GM23338 (cell line): Measurements from ENCODE around the gene MOGAT1. TPM values are rescaled to one million over a fixed set of nuclear protein-coding genes. Genes with fewer than 3 reads are reported as not detected.

Source experiments
- ATAC-seq: fragments of 200-7000 bp; cut with Tn5 transposase; 3 replicates; pipeline ENCODE4 v1.9.1; 2020
- DNase-seq: peaks from one replicate; pipeline ENCODE4 v3.0.0-alpha.2; 2015; ENCODE audit warnings: low spot score
- H2AFZ ChIP-seq: fragments of 200-600 bp; sonication (generic); 2 replicates; pipeline ENCODE4 v1.8.0; 2016; ENCODE audit warnings: antibody characterized with exemption, mild to moderate bottlenecking, moderate library complexity
- H3F3A ChIP-seq: fragments of 200-600 bp; sonication (generic); replicated peaks from 2 replicates; pipeline ENCODE4 v1.8.0; 2017; ENCODE audit warnings: antibody characterized with exemption, mixed run types, low read depth
- H3K27ac ChIP-seq: fragments of 200-600 bp; sonication (generic); 2 replicates; pipeline ENCODE4 v1.6.1; 2016; ENCODE audit warnings: low read depth
- H3K27me3 ChIP-seq: fragments of 200-600 bp; sonication (generic); 2 replicates; pipeline ENCODE4 v1.8.0; 2016; ENCODE audit warnings: mild to moderate bottlenecking, mixed run types, moderate library complexity; ENCODE audit not compliant: insufficient read depth
- H3K36me3 ChIP-seq: fragments of 200-600 bp; sonication (generic); 2 replicates; pipeline ENCODE4 v1.8.0; 2016; ENCODE audit warnings: mild to moderate bottlenecking; ENCODE audit not compliant: insufficient read depth
- H3K4me1 ChIP-seq: fragments of 200-600 bp; sonication (generic); 2 replicates; pipeline ENCODE4 v1.8.0; 2016; ENCODE audit warnings: mild to moderate bottlenecking, moderate library complexity; ENCODE audit not compliant: insufficient read depth
- H3K4me2 ChIP-seq: fragments of 200-600 bp; sonication (generic); 2 replicates; pipeline ENCODE4 v1.7.1; 2017; ENCODE audit warnings: mixed run types
- H3K4me3 ChIP-seq: fragments of 200-600 bp; sonication (generic); 2 replicates; pipeline ENCODE4 v1.6.1; 2016; ENCODE audit warnings: mixed run types
- H3K79me2 ChIP-seq: fragments of 200-600 bp; sonication (generic); replicated peaks from 2 replicates; pipeline ENCODE4 v1.8.0; 2017; ENCODE audit warnings: mild to moderate bottlenecking; ENCODE audit not compliant: insufficient read depth
- H3K9me2 ChIP-seq: fragments of 200-600 bp; sonication (generic); 2 replicates; pipeline ENCODE4 v1.8.0; 2017; ENCODE audit not compliant: insufficient read depth
- H4K20me1 ChIP-seq: fragments of 200-600 bp; sonication (generic); replicated peaks from 2 replicates; pipeline ENCODE4 v1.8.0; 2017; ENCODE audit warnings: mild to moderate bottlenecking; ENCODE audit not compliant: insufficient read depth
- H3K27ac Mint-ChIP-seq: 2 replicates; pipeline ENCODE4 v1.8.0; 2020; ENCODE audit warnings: inconsistent platforms, mild to moderate bottlenecking, moderate library complexity, mixed read lengths
- H3K27me3 Mint-ChIP-seq: 3 replicates; pipeline ENCODE4 v1.8.0; 2022; ENCODE audit warnings: low read depth, mild to moderate bottlenecking, moderate library complexity, mixed read lengths, inconsistent platforms; ENCODE audit not compliant: insufficient read depth, poor library complexity
- H3K36me3 Mint-ChIP-seq: 3 replicates; pipeline ENCODE4 v1.8.0; 2021; ENCODE audit warnings: low read depth, mild to moderate bottlenecking, inconsistent platforms, moderate library complexity, mixed read lengths
- H3K4me1 Mint-ChIP-seq: 3 replicates; pipeline ENCODE4 v1.8.0; 2020; ENCODE audit warnings: mild to moderate bottlenecking, inconsistent platforms, mixed read lengths
- H3K4me3 Mint-ChIP-seq: 3 replicates; pipeline ENCODE4 v1.8.0; 2021; ENCODE audit warnings: moderate library complexity, mild to moderate bottlenecking, inconsistent platforms, mixed read lengths
- H3K9me3 Mint-ChIP-seq: 3 replicates; pipeline ENCODE4 v1.8.0; 2020; ENCODE audit warnings: moderate library complexity, mild to moderate bottlenecking, inconsistent platforms, mixed read lengths
- CREB1 ChIP-seq: fragments of 250-450 bp; sonication (Bioruptor Pico); IDR thresholded peaks from 2 replicates; pipeline ENCODE4 v1.5.0; 2020; ENCODE audit warnings: low read depth, mild to moderate bottlenecking, moderate library complexity
- EZH2 ChIP-seq: fragments of 200-600 bp; sonication (generic); IDR thresholded peaks from one replicate; pipeline ENCODE4 v1.8.0; 2017; ENCODE audit warnings: antibody characterized with exemption, mild to moderate bottlenecking, low read depth; ENCODE audit not compliant: unreplicated experiment
- EZH2phosphoT487 ChIP-seq: fragments of 200-600 bp; sonication (generic); IDR thresholded peaks from one replicate; pipeline ENCODE4 v1.8.1; 2018; ENCODE audit warnings: antibody characterized with exemption; ENCODE audit not compliant: unreplicated experiment
- JUNB ChIP-seq: IDR thresholded peaks from one replicate; pipeline ENCODE4 v1.6.1; 2016; ENCODE audit warnings: antibody characterized with exemption; ENCODE audit not compliant: unreplicated experiment
- NANOG ChIP-seq: IDR thresholded peaks from 2 replicates; pipeline ENCODE4 v1.6.1; 2016; ENCODE audit warnings: antibody characterized with exemption, borderline replicate concordance
- POLR2AphosphoS5 ChIP-seq: IDR thresholded peaks from 2 replicates; pipeline ENCODE4 v1.6.1; 2016; ENCODE audit warnings: antibody characterized with exemption, low read depth
- STAT1 ChIP-seq: IDR thresholded peaks from one replicate; pipeline ENCODE4 v1.6.1; 2016; ENCODE audit warnings: antibody characterized with exemption; ENCODE audit not compliant: unreplicated experiment
- ZNF114 ChIP-seq: fragments of 250-450 bp; sonication (Bioruptor Pico); IDR thresholded peaks from 2 replicates; pipeline ENCODE4 v1.5.0; 2020; ENCODE audit warnings: mild to moderate bottlenecking, moderate library complexity
- polyA plus RNA-seq: library from polyadenylated mRNA; unstranded; fragments of >200 nt; fragmentation: Nextera tagmentation; extraction: Ambion mirVana; gene quantifications from 2 replicates; pipeline ENCODE4 v1.2.1, GENCODE V29; 2016
- total RNA-seq: library from RNA; depleted of rRNA; stranded (reverse); fragments of >200 nt; shearing (Covaris generic); gene quantifications from 2 replicates; pipeline ENCODE4 v1.2.3, GENCODE V29; 2014
- TF ChIP-seq, protein P1 (sequence below): IDR thresholded peaks from 2 replicates; pipeline ENCODE4 v1.6.1; 2016; ENCODE audit warnings: antibody characterized with exemption
- TF ChIP-seq, protein P2 (sequence below): IDR thresholded peaks from one replicate; pipeline ENCODE4 v1.6.1; 2018; ENCODE audit warnings: antibody characterized with exemption; ENCODE audit not compliant: unreplicated experiment
- TF ChIP-seq, protein P3 (sequence below), 2 experiments: fragments of 200-600 bp in 1 of 2; sonication (generic) in 1 of 2; conservative IDR thresholded peaks; 2 replicates each; pipeline versions ENCODE4 v1.5.1 to v1.6.1; 2016 to 2017; ENCODE audit warnings: antibody characterized with exemption in 2 of 2, low read depth in 2 of 2, mild to moderate bottlenecking in 2 of 2, moderate library complexity in 1 of 2

Gene MOGAT1
- total and polyA plus RNA-seq, 2 experiments from 2014 or later = 0.86 to 0.94 TPM

DNA sequence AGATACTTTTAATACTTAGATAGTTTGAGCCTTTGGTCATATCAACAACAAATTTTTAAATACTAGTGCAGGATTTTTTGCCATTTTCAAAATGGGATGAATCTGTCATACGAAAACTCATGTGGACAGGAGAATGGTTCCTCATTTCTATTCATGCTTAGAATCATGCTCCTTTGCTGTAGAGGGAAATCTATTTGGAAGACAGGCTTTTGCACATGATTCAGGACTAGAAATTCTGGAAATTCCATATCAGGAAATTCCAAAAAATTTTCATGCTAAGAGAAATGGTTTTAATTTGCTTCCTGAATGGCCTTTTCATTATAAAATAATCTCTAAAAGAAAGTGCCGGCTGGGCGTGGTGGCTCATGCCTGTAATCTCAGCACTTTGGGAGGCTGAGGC, 39.3 kb downstream of the MOGAT1 start:
- no peak overlapping the region for H3K4me3 ChIP-seq
- peaks cover 4% of the 10 kb centered on the region for H3K27me3 Mint-ChIP-seq
- peaks cover 28% of the 10 kb centered on the region for H3K4me1 Mint-ChIP-seq
- H3K79me2 ChIP-seq = no peaks in the 10 kb centered on the region
- no peak overlapping the region for H2AFZ ChIP-seq
- H3K9me3 Mint-ChIP-seq = no peaks in the 10 kb centered on the region
- no peaks in the 10 kb centered on the region for H4K20me1 ChIP-seq
- H3K9me2 ChIP-seq = no peaks in the 10 kb centered on the region
- no peak overlapping the region for H3K27ac ChIP-seq
- no peak overlapping the region for H3K4me2 ChIP-seq
- no peaks in the 10 kb centered on the region for H3K36me3 ChIP-seq
- no peak for DNase-seq
- H3K27me3 ChIP-seq = no peaks in the 10 kb centered on the region
- peaks cover 17% of the 10 kb centered on the region for H3K4me1 ChIP-seq
- H3F3A ChIP-seq = no peaks in the 10 kb centered on the region
- H3K36me3 Mint-ChIP-seq = no peaks in the 10 kb centered on the region
- no peak for TF ChIP-seq ZNF114
- TF ChIP-seq EZH2 = no peak
- TF ChIP-seq, protein P1, sequence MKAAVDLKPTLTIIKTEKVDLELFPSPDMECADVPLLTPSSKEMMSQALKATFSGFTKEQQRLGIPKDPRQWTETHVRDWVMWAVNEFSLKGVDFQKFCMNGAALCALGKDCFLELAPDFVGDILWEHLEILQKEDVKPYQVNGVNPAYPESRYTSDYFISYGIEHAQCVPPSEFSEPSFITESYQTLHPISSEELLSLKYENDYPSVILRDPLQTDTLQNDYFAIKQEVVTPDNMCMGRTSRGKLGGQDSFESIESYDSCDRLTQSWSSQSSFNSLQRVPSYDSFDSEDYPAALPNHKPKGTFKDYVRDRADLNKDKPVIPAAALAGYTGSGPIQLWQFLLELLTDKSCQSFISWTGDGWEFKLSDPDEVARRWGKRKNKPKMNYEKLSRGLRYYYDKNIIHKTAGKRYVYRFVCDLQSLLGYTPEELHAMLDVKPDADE = no peak
- no peak for TF ChIP-seq EZH2phosphoT487
- TF ChIP-seq, protein P2, sequence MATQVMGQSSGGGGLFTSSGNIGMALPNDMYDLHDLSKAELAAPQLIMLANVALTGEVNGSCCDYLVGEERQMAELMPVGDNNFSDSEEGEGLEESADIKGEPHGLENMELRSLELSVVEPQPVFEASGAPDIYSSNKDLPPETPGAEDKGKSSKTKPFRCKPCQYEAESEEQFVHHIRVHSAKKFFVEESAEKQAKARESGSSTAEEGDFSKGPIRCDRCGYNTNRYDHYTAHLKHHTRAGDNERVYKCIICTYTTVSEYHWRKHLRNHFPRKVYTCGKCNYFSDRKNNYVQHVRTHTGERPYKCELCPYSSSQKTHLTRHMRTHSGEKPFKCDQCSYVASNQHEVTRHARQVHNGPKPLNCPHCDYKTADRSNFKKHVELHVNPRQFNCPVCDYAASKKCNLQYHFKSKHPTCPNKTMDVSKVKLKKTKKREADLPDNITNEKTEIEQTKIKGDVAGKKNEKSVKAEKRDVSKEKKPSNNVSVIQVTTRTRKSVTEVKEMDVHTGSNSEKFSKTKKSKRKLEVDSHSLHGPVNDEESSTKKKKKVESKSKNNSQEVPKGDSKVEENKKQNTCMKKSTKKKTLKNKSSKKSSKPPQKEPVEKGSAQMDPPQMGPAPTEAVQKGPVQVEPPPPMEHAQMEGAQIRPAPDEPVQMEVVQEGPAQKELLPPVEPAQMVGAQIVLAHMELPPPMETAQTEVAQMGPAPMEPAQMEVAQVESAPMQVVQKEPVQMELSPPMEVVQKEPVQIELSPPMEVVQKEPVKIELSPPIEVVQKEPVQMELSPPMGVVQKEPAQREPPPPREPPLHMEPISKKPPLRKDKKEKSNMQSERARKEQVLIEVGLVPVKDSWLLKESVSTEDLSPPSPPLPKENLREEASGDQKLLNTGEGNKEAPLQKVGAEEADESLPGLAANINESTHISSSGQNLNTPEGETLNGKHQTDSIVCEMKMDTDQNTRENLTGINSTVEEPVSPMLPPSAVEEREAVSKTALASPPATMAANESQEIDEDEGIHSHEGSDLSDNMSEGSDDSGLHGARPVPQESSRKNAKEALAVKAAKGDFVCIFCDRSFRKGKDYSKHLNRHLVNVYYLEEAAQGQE = no peak
- no peak for TF ChIP-seq STAT1
- TF ChIP-seq JUNB = no peak
- TF ChIP-seq NANOG = no peak
- no peak for TF ChIP-seq POLR2AphosphoS5
- TF ChIP-seq, protein P3, sequence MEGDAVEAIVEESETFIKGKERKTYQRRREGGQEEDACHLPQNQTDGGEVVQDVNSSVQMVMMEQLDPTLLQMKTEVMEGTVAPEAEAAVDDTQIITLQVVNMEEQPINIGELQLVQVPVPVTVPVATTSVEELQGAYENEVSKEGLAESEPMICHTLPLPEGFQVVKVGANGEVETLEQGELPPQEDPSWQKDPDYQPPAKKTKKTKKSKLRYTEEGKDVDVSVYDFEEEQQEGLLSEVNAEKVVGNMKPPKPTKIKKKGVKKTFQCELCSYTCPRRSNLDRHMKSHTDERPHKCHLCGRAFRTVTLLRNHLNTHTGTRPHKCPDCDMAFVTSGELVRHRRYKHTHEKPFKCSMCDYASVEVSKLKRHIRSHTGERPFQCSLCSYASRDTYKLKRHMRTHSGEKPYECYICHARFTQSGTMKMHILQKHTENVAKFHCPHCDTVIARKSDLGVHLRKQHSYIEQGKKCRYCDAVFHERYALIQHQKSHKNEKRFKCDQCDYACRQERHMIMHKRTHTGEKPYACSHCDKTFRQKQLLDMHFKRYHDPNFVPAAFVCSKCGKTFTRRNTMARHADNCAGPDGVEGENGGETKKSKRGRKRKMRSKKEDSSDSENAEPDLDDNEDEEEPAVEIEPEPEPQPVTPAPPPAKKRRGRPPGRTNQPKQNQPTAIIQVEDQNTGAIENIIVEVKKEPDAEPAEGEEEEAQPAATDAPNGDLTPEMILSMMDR (conservative IDR thresholded peaks at IDR 0.05; ENCODE audit: low read depth in 2 of 2) = no peak
- no peak for TF ChIP-seq CREB1 (CRISPR knock-in tag)
- H3K4me3 Mint-ChIP-seq = no peak overlapping the region
- no peak for ATAC-seq
- H3K27ac Mint-ChIP-seq = no peak overlapping the region
